Thyroid gland (tissue), 4 donors: ENCODE data around the gene UBE2Z.

ENCODE experiments used
- POLR2A ChIP-seq, 2 donors: fragments of 450-650 bp; IDR thresholded peaks; one replicate each; pipeline ENCODE4 v1.6.1; 2017; ENCODE audit warnings: antibody characterized with exemption in 2 of 2, mild to moderate bottlenecking in 2 of 2, moderate library complexity in 1 of 2
- TF ChIP-seq, protein P1 (sequence below), 6 experiments: fragments of 200-600 bp in 3 of 6; fragments of 450-650 bp in 3 of 6; sonication (generic) in 3 of 6; IDR thresholded peaks; one replicate each; pipeline ENCODE4 v1.5.1; 2016 to 2019; ENCODE audit warnings: antibody characterized with exemption in 6 of 6, mild to moderate bottlenecking in 2 of 6, inconsistent platforms in 1 of 6, moderate library complexity in 1 of 6

DNA sequence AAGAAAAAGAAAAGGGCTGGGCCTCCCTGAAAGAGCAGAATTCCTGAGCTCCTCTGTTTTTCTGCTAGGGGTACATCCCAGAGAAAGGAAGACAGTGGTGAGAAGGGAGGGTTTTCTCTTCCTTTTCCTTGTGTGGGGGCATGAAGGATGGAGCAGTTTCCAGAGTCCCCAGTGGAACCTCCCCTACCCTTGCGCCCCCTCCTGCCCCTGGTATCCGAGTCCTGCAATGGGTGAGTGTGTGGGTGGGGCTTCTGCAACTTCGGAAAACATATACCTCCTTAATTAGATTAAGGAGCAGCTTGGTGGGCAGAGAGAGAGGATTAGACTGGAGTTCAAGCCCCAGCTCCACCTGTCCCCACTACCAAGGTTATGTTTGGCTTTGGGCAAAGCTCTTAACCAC, 65.6 kb downstream of the UBE2Z start:
- TF ChIP-seq, protein P1, sequence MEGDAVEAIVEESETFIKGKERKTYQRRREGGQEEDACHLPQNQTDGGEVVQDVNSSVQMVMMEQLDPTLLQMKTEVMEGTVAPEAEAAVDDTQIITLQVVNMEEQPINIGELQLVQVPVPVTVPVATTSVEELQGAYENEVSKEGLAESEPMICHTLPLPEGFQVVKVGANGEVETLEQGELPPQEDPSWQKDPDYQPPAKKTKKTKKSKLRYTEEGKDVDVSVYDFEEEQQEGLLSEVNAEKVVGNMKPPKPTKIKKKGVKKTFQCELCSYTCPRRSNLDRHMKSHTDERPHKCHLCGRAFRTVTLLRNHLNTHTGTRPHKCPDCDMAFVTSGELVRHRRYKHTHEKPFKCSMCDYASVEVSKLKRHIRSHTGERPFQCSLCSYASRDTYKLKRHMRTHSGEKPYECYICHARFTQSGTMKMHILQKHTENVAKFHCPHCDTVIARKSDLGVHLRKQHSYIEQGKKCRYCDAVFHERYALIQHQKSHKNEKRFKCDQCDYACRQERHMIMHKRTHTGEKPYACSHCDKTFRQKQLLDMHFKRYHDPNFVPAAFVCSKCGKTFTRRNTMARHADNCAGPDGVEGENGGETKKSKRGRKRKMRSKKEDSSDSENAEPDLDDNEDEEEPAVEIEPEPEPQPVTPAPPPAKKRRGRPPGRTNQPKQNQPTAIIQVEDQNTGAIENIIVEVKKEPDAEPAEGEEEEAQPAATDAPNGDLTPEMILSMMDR (IDR thresholded peaks at IDR 0.05), result no peak
- no peak for TF ChIP-seq POLR2A (IDR thresholded peaks at IDR 0.05)
